T-cell (primary cell): Measurements from ENCODE around the gene TTLL12. TPM values are rescaled to one million over a fixed set of nuclear protein-coding genes. Genes with fewer than 3 reads are reported as not detected.

Source experiments
- ATAC-seq, 4 experiments: fragments of 200-7000 bp in 3 of 4; fragments of 150-1000 bp in 1 of 4; cut with Tn5 transposase; replicated peaks in 1 of 4; 1 replicate in 3 of 4; 2 replicates in 1 of 4; pipeline ENCODE4 v1.10.0; 2021; ENCODE audit warnings: moderate library complexity in 3 of 4, mild to moderate bottlenecking in 2 of 4, moderate number of reproducible peaks in 1 of 4
- CTCF ChIA-PET, 2 donors: fragments of 300-600 bp; sonication (Branson Sonifier 250); formaldehyde crosslinking; loops; one replicate each; lab custom pipeline; 2022; ENCODE audit warnings: antibody characterized with exemption in 2 of 2; lab: Charles Lee
- POLR2A ChIA-PET, 2 donors: fragments of 300-600 bp; sonication (Branson Sonifier 250); formaldehyde crosslinking; loops; one replicate each; lab custom pipeline; 2022; ENCODE audit warnings: antibody characterized with exemption in 2 of 2; lab: Charles Lee
- DNase-seq, 35 experiments: peaks; one replicate each; pipeline versions ENCODE4 v3.0.0 to v3.0.0-alpha.2; 2013 to 2023
- H3K27ac ChIP-seq: one replicate; pipeline ENCODE4 v1.5.1; 2013; ENCODE audit warnings: low read length
- H3K27me3 ChIP-seq, 2 experiments: replicated peaks in 1 of 2; 1 replicate in 1 of 2; 2 replicates in 1 of 2; pipeline versions ENCODE4 v1.6.1 to v1.7.0; 2013; ENCODE audit warnings: low read length in 1 of 2, mixed read lengths in 1 of 2; ENCODE audit not compliant: control insufficient read depth in 2 of 2, insufficient read depth in 2 of 2; ENCODE audit errors: extremely low read depth in 1 of 2
- H3K36me3 ChIP-seq, 2 donors: 1 replicate in 1 of 2; 2 replicates in 1 of 2; pipeline versions ENCODE4 v1.6.1 to v1.7.0; 2013; ENCODE audit warnings: low read length in 1 of 2; ENCODE audit not compliant: control insufficient read depth in 2 of 2, insufficient read depth in 1 of 2; ENCODE audit errors: extremely low read depth in 1 of 2
- H3K4me1 ChIP-seq, 2 experiments: 1 replicate in 1 of 2; 2 replicates in 1 of 2; pipeline versions ENCODE4 v1.6.1 to v1.7.0; 2013; ENCODE audit warnings: low read length in 2 of 2, mixed read lengths in 1 of 2; ENCODE audit not compliant: insufficient read depth in 2 of 2, control insufficient read depth in 1 of 2; ENCODE audit errors: extremely low read depth in 1 of 2
- H3K4me3 ChIP-seq, 2 donors: 1 replicate in 1 of 2; 2 replicates in 1 of 2; pipeline versions ENCODE4 v1.5.1 to v1.7.0; 2013; ENCODE audit warnings: mild to moderate bottlenecking in 2 of 2, low read length in 1 of 2, moderate library complexity in 1 of 2; ENCODE audit not compliant: control insufficient read depth in 1 of 2; ENCODE audit errors: extremely low read depth in 1 of 2
- H3K9me3 ChIP-seq: 2 replicates; pipeline ENCODE4 v1.7.0; 2013
- H3K27ac Mint-ChIP-seq, 2 donors: one replicate each; pipeline ENCODE4 v1.8.0; 2020 to 2021; ENCODE audit warnings: mild to moderate bottlenecking in 2 of 2, mixed read lengths in 2 of 2
- H3K27me3 Mint-ChIP-seq, 2 donors: one replicate each; pipeline ENCODE4 v1.8.0; 2021 to 2022; ENCODE audit warnings: mixed read lengths in 2 of 2
- H3K36me3 Mint-ChIP-seq: one replicate; pipeline ENCODE4 v1.8.0; 2021; ENCODE audit warnings: mixed read lengths
- H3K4me1 Mint-ChIP-seq, 3 donors: one replicate each; pipeline ENCODE4 v1.8.0; 2020 to 2022; ENCODE audit warnings: mixed read lengths in 3 of 3, mild to moderate bottlenecking in 1 of 3
- H3K4me3 Mint-ChIP-seq, 3 donors: one replicate each; pipeline ENCODE4 v1.8.0; 2020 to 2022; ENCODE audit warnings: mild to moderate bottlenecking in 3 of 3, mixed read lengths in 3 of 3, moderate library complexity in 3 of 3
- H3K9me3 Mint-ChIP-seq, 3 donors: one replicate each; pipeline ENCODE4 v1.8.0; 2020 to 2022; ENCODE audit warnings: mixed read lengths in 3 of 3
- WGBS: methylation state at CpG from one replicate; pipeline ENCODE4 v1.1.5; 2013; ENCODE audit warnings: missing lambda C conversion rate; ENCODE audit not compliant: insufficient coverage; 5-methylcytosine and 5-hydroxymethylcytosine counted together
- total RNA-seq, 35 experiments: library from RNA in 6 of 35; stranded (reverse) in 6 of 35; fragments of 120-200 nt in 1 of 35; gene quantifications; one replicate each; pipeline versions ENCODE4 v1.2.1 to v1.2.4 and lab custom pipeline; 2013 to 2026

The TTLL12 gene
- total RNA-seq, 5 donors from 2014 or later (not counting 1 experiment from before 2014, with no cell fraction given) = 17.1 to 38.1 (median 33.8) TPM

DNA sequence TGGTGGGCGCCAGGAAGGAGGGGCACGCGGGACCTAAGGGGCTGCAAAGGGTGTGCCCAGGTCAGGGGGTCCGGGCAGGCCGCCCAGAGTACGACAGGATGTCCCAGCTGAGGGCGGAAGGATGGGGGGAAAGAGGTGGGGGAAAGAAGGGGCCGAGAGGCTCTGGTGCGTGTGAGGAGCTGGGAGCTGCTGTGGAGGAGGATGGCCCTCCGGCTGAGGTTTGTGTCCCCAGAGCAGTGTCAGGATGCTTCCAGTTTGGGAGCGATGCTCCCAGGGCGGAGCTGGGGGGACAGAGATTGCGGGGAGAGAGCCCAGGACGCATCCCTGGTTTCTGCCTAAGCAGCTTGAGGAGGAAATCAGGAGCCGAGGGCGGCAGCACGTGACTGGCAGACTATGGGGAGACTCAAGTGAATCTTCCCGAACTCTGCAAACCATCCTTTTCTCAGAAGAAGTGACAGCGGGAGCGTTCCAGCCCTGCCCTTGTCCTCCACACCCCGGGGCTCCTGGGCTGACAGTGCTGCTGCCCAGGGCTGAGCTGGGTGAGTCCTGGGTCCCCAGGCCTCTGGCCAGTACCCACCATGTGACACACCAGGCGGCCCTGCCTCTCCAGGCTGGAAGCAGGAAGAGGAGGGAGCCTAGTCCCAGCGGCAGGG, 19.7 kb upstream of the TTLL12 start:
- Histone ChIP-seq H3K4me3 (no peak overlapping the region), H3K27me3 (peaks cover 0 to 8% of the 10 kb centered on the region in 2 experiments), H3K4me1 (peaks cover 0 to 23% of the 10 kb centered on the region in 2 experiments), H3K27ac (peak overlapping the region; percentile 39), H3K36me3 (no peaks in the 10 kb centered on the region), H3K9me3 (no peaks in the 10 kb centered on the region)
- Mint-ChIP-seq H3K27ac (no peak overlapping the region), H3K4me3 (peak overlapping the region in 1 of 3 donors; percentile 23), H3K4me1 (peaks cover 10 to 16% (median 11%) of the 10 kb centered on the region in 3 donors), H3K9me3 (no peaks in the 10 kb centered on the region), H3K36me3 (no peaks in the 10 kb centered on the region), H3K27me3 (no peaks in the 10 kb centered on the region)
- DNase-seq (no peak), ATAC-seq (peak in 1 of 4 experiments; percentile 8)
- ChIA-PET POLR2A (no interaction called here), CTCF (no interaction called here)
- WGBS = 62% methylated on average over 20 of the region's 23 CpGs

DNA sequence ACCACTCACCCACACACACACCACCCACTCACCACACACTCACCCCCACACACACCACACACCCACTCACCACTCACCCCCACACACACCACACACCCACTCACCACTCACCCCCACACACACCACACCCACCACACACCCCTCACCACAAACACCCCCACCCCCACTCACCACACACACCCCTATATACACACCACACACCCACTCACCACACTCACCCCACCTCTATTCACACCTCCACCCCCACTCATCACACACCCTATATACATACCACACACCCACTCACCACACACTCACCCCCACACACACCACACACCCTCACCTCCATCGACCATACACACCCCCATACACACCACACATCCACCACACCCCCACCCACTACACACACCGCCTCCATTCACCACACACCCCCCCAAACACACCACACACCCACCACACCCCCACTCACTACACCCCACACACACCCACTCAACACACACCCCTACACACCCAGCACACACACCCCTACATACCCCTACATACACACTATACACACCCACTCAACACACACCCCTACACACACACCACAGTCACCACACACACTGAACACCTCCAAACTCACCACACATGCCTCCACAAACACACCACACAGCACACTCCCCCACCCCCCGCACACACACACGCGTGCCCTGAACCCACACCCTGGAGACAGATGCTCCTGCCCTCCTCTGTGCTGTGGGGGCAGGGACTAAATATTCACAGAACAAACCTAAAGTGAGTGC, 19.0 kb upstream of the TTLL12 start:
- Histone ChIP-seq H3K9me3 (no peaks in the 10 kb centered on the region), H3K4me1 (peaks cover 0 to 23% of the 10 kb centered on the region in 2 experiments), H3K27me3 (peaks cover 0 to 8% of the 10 kb centered on the region in 2 experiments), H3K36me3 (no peaks in the 10 kb centered on the region), H3K27ac (peak overlapping the region; percentile 39), H3K4me3 (no peak overlapping the region)
- H3K4me3 Mint-ChIP-seq = peak overlapping the region in 1 of 3 donors; percentile 23
- no peak overlapping the region for H3K27ac Mint-ChIP-seq
- H3K4me1 Mint-ChIP-seq = peaks cover 10 to 16% (median 11%) of the 10 kb centered on the region in 3 donors
- H3K36me3 Mint-ChIP-seq = no peaks in the 10 kb centered on the region
- no peaks in the 10 kb centered on the region for H3K27me3 Mint-ChIP-seq
- DNase-seq (peak in 11 of 35 experiments; percentile 6 to 37 (median 17)), ATAC-seq (peak in 3 of 4 experiments; percentile 22 to 40 (median 29))
- no peaks in the 10 kb centered on the region for H3K9me3 Mint-ChIP-seq
- WGBS = 33% methylated on average over 5 of the region's 5 CpGs
- POLR2A ChIA-PET = no interaction called here
- CTCF ChIA-PET = no interaction called here

DNA sequence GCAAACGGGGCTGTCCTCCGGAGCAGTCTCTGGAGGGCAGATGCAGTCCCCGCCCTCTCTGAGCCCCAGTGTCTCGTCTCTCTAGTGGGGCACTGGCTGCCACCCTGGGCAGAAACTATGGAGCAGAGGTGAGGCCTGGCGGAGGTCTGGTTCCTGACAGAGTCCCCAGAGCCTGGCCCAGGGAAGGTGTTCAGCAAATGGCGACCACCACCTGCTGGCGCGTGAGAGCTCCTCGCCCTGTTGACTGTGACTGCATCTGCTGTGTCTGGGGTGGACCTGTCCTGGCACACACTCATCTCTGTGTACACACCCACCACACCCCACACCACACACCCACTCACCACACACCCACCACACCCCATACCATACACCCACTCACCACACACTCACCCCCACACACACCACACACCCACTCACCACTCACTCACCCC, 18.3 kb upstream of the TTLL12 start:
- DNase-seq (peak in 5 of 35 experiments; percentile 8 to 37 (median 13)), ATAC-seq (peak in 3 of 4 experiments; percentile 23 to 52 (median 32))
- H3K27me3 Mint-ChIP-seq = no peaks in the 10 kb centered on the region
- H3K4me1 Mint-ChIP-seq = peaks cover 10 to 16% (median 11%) of the 10 kb centered on the region in 3 donors
- Histone ChIP-seq H3K36me3 (no peaks in the 10 kb centered on the region), H3K27ac (no peak overlapping the region), H3K9me3 (no peaks in the 10 kb centered on the region), H3K4me1 (peaks cover 0 to 23% of the 10 kb centered on the region in 2 experiments), H3K4me3 (no peak overlapping the region), H3K27me3 (peaks cover 0 to 12% of the 10 kb centered on the region in 2 experiments)
- H3K27ac Mint-ChIP-seq = no peak overlapping the region
- 90% methylated on average over 8 of the region's 9 CpGs for WGBS
- H3K36me3 Mint-ChIP-seq = no peaks in the 10 kb centered on the region
- H3K9me3 Mint-ChIP-seq = no peaks in the 10 kb centered on the region
- ChIA-PET CTCF (no interaction called here), POLR2A (interaction anchor here in 1 of 2 donors (0.7 kb wide), 1 partner anchor 221 kb away, joined by 3 read pairs; no protein-coding TSS in a partner anchor)
- no peak overlapping the region for H3K4me3 Mint-ChIP-seq

DNA sequence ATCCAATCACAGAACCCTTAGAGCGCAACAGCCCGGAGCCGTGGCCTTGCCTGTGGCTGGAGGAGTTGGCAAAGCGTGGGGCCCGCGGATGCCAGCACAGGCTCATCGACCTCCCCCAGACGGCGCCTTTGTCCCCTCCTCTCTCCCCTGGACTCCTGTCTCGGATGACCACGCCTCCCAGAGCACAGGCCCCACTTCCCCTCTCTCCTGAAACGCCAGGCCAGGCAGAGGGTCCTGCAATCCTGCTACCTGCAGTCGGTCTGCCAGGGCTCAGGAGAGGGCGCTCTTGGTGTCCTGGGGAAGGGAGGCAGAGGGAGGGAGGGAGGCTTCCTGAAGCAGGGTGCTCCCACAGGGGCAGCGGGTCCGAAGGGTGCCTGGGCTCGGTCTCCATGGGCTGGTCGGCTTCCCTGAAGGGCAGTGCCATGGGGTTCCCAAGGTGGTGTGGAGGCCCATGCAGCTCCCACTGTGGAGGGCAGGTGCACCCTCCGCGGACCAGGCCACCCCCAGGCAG, 16.6 kb upstream of the TTLL12 start:
- CTCF ChIA-PET = no interaction called here

DNA sequence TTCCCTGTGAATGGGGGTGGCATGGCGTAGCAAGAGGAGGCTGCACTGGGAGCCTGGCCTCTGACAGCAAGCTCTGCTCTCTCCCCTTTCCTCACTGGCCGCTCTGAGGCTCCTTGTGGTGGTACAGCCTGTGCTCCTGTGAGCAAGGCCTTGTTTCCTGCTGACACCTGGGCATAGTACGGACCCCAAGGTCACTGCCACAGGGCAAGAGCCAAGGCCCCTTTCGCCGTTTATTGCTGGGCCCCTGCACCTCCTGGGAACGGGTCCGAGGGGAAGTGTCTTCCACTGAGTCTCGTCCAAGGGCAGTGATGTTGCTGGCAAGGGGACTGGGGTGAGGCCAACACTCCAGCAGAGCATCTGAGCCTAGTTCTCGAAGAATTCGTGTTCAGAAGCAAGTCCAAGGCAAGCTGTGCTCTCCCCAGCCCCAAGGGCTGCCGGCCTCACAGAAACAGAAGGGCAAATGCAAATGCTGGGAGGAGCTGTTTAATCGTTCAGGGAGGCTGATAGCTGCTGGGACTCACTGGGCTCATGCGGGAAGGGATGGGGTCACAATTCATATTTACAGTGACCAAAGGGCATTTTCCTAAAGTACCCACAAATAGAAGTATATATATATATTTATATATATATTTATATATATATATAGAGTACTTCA, 15.9 kb upstream of the TTLL12 start:
- no peak overlapping the region for H3K27ac Mint-ChIP-seq

More for the DNA sequence above, 16.6 kb upstream of the TTLL12 start:
- POLR2A ChIA-PET = no interaction called here
- Mint-ChIP-seq H3K4me3 (no peak overlapping the region), H3K9me3 (no peaks in the 10 kb centered on the region), H3K27ac (no peak overlapping the region), H3K27me3 (peaks cover 0 to 8% of the 10 kb centered on the region in 2 donors), H3K36me3 (no peaks in the 10 kb centered on the region), H3K4me1 (peaks cover 10 to 16% (median 11%) of the 10 kb centered on the region in 3 donors)
- Histone ChIP-seq H3K27ac (no peak overlapping the region), H3K9me3 (no peaks in the 10 kb centered on the region), H3K27me3 (peaks cover 0 to 28% of the 10 kb centered on the region in 2 experiments), H3K4me3 (no peak overlapping the region), H3K4me1 (peaks cover 0 to 23% of the 10 kb centered on the region in 2 experiments), H3K36me3 (no peaks in the 10 kb centered on the region)
- ATAC-seq (no peak), DNase-seq (no peak)
- WGBS = 93% methylated on average over 17 of the region's 20 CpGs

DNA sequence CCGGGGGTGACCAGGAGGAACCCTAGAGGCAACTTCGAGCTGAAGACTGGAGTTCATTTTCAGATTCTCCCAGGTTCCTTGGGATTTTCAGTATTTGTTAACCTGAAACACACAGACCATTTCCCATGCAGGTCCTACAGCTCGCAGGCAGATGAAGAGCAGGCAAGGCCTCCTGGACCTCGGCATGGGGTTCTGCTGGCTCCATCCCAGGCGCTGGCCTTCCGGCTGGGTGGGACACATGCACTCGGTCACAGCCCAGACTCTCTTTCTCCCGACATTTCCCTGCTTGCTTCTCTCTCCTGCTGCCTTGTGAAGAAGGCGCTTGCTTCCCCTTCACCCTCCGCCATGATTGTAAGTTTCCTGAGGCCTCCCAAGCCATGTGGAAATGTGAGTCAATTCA, 15.4 kb upstream of the TTLL12 start:
- Mint-ChIP-seq H3K27me3 (peaks cover 0 to 8% of the 10 kb centered on the region in 2 donors), H3K27ac (peak overlapping the region in 1 of 2 donors; percentile 38), H3K36me3 (no peaks in the 10 kb centered on the region), H3K4me1 (peaks cover 10 to 11% (median 11%) of the 10 kb centered on the region in 3 donors), H3K4me3 (no peak overlapping the region), H3K9me3 (no peaks in the 10 kb centered on the region)
- Histone ChIP-seq H3K4me3 (no peak overlapping the region), H3K4me1 (peaks cover 0 to 23% of the 10 kb centered on the region in 2 experiments), H3K27ac (no peak overlapping the region), H3K9me3 (no peaks in the 10 kb centered on the region), H3K36me3 (no peaks in the 10 kb centered on the region), H3K27me3 (peaks cover 0 to 25% of the 10 kb centered on the region in 2 experiments)
- DNase-seq (no peak), ATAC-seq (no peak)
- WGBS = 85% methylated on average over 6 of the region's 10 CpGs
- ChIA-PET CTCF (no interaction called here), POLR2A (no interaction called here)

More for the DNA sequence above, 15.9 kb upstream of the TTLL12 start:
- no peak for ATAC-seq
- Mint-ChIP-seq H3K36me3 (no peaks in the 10 kb centered on the region), H3K4me3 (no peak overlapping the region), H3K4me1 (peaks cover 10 to 16% (median 11%) of the 10 kb centered on the region in 3 donors), H3K9me3 (no peaks in the 10 kb centered on the region), H3K27me3 (peaks cover 0 to 8% of the 10 kb centered on the region in 2 donors)
- no peak overlapping the region for H3K27ac ChIP-seq
- H3K27me3 ChIP-seq = peaks cover 0 to 30% of the 10 kb centered on the region in 2 experiments
- H3K9me3 ChIP-seq = no peaks in the 10 kb centered on the region
- H3K4me1 ChIP-seq = peaks cover 0 to 23% of the 10 kb centered on the region in 2 experiments
- CTCF ChIA-PET = no interaction called here
- 79% methylated on average over 10 of the region's 13 CpGs for WGBS
- DNase-seq = no peak
- H3K4me3 ChIP-seq = no peak overlapping the region
- no peaks in the 10 kb centered on the region for H3K36me3 ChIP-seq
- POLR2A ChIA-PET = no interaction called here
